Stimulated activated CD4-positive, alpha-beta T cell treated with anti-CD3 and anti-CD28 coated beads, Interleukin-1b, Interleukin-23, amount 100 ng/mL, for 1 hour (primary cell): ENCODE data around the gene PLA2G6.
"Not testable (repeated sequence)": the region's sequence is repeated elsewhere in the genome, so short reads cannot be mapped to it uniquely, and the experiment has no call there.

ENCODE experiments used
- DNase-seq, 2 donors: peaks; one replicate each; pipeline ENCODE4 v3.0.0-alpha.2; 2020; ENCODE audit warnings: low read depth in 2 of 2

The PLA2G6 gene

DNA sequence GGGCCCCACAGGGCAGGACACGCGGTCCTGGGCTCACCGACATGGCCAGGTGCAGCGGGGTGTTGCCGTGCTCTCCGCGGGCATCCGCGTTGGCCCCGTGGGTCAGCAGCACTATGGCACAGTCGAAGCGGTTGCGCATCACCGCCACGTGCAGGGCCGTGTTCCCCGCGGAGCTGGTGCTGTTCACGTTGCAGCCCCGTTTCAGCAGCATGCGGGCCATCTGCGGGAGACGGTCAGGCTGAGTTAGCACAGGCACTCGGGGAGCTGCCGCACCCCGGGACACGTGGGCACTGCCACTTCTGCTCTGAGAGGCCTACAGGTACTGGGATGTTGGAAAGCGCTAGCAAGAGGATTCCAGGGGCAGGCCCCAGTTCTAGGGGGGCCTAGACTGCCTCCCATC lies 48.8 kb downstream of the PLA2G6 start:
- no peak for DNase-seq

DNA sequence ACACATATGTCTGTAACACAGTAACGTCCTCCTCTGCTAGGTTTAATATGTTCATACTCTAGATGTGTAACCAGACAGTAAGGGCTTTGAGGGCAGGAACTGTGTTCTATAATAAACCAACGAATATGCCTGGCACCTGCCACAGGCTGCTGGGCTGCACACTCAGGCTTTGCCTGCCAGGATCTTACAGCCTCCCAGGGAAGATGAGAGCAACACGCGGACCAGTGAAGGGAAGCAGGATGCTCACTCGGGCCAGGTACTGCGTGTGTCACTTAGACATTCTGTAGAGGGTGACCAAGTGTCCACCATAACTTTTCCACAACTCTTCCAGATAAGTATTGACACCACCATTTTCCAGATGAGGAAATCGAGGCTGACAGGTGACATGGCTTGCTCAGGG lies 49.5 kb downstream of the PLA2G6 start:
- DNase-seq: no peak

DNA sequence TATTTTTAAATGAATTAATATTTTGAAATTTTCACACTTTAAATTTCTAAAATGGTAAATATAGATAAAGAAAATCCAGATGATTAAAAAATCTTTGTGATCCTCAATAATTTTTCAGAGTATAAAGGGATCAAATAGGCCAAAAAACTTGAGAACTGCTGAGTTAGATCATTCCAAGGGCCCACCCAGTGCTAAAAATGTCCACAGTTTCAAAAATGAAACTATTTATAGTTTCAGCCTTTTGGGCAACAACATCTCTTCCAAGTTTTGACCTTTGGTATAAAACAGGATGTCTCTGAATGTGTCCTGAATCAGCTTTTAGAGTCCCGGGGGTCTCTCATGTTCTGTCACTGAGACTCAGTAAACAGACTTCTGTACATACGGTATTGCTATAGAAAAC lies 50.2 kb downstream of the PLA2G6 start:
- no peak for DNase-seq

DNA sequence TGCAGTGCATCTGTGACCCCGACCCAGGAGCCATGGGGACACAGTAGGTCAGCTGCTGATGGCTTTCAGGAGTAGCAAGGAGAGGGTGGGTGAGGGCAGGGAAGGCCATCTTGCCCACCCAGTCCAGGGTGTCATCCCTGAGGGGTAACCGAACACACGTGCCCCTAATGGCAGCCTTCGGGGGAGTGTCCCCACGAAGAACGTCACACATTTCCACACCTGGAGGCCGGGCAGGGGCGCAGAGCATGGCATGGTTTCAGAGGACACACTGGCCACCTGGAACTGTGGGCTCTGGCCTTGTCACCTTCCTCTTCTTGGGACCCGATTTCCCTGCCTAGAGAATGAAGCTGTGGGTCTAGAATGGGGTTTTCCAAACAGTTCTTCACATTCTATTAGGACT lies 51.8 kb downstream of the PLA2G6 start:
- no peak for DNase-seq

DNA sequence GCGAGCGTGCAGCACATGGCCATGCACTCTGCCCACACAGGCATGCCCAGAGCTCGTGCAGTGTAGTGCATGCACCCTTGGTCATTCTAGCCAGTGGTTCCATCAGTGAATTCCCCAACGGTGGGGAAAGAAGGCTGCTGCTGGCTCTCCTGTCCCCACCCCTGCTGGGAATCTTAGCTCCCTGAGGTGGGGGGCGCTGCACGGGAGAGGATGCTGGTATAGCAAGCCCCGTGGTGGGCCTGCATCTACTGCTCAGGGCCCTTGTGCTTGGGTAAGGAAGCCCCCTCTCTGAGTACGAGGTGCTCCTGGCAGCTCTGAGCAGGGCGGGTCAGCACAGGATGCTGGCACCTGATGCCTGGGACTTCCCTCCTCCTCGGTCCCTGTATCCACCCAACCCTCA lies 52.6 kb downstream of the PLA2G6 start:
- no peak for DNase-seq

DNA sequence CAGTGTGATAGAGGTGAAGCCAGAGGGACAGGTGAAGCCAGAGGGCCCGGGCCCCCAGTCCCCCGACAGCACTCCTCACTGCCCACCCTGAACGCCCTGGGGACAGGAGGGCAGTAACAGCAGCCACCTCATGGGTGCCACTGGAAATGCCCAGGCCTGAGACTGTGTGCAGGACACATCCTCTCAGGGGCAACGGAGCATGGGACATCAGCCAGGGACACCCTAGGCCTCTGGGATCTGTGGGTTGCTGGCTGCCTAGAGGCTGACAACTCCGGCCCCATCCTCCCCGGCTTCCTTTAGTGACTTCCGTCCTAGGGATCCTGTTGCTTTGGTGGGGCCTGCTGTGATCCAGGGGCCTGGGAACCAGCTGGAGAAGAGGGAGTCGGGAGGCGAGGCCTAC lies 53.8 kb downstream of the PLA2G6 start:
- DNase-seq: no peak

DNA sequence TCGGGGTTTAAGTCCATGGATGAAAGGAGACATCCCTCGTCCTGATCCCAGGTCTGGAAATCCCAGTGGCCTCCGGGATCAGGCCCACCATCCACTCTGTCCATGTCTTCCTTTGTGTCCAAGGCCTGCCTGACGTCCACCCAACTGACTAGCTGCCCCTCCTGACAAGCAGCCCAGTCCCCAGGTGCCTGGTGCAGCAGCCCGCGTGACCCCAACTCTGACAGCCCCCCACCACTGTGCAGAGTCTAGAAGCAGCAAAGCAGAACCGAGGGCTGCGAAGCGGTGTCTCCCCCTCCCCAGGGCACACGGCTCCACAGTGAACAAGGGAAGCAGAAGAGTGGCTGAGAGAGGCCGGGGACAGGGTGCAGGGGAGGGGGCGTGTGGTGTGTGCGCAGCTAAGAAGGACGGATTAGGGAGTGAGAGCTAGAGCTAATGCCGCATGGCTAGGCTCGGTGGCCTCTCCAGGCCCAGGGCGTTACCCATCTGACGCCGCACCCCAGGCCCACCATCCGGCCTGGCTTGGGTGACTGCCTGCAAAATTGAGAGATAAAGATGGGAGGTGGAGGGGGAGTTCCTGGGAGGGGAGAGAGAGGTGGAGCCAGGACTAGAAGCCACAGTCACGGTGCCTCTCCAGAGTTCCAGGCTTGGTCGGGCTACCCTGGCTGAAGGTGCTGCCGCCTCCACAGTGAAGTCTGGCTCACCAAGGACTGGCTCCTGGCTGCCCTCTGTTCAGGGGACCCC lies 54.5 kb downstream of the PLA2G6 start:
- DNase-seq: no peak

DNA sequence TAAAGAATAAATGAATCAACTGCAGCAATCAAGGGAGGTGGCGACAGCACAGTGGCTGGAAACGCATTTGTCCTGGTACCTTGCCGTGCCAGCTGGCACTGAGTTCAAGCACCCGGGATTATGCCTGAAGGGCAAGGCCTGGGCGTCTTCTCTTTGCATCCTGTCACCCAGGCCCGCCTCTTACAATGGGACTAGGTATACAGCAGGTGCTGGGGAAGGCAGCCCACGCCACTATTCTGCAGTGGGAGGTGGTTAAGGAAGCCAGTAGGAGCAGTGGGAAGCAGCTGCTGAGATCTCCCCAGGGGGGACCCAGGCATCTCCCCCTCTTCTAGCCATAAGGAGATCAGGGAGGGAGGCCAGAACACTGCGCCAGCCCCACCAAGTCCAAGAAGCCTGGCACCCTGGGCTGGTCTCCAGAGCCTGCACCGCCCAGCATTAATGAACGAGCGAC lies 55.9 kb downstream of the PLA2G6 start:
- DNase-seq: no peak

DNA sequence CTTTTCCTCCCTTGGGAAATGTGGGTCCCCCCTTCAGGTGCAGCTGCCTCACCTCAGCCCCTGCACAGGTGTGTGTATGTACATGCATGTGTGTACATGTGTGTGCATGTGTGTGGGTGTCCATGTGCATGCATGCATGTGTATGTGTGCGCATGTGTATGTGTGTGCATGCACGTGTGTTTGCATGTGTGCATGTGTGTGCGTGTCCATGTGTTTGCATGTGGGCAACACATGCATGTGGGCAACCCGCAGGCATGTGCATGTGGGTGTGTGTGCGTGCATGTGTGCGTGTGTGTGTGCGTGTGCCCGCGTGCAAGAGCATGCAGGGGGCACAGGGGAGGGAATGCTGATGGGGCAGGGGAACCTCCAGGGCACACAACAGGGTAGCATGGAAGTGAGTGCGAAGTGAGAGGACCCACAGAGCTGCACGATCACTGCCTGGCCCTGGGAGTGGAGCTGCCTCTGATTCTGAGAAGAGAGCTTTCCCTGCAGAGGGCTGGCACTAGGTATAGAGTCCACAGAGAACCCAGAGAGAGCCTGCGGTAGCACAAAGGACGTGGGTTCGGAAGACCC lies 56.5 kb downstream of the PLA2G6 start:
- DNase-seq: no peak

DNA sequence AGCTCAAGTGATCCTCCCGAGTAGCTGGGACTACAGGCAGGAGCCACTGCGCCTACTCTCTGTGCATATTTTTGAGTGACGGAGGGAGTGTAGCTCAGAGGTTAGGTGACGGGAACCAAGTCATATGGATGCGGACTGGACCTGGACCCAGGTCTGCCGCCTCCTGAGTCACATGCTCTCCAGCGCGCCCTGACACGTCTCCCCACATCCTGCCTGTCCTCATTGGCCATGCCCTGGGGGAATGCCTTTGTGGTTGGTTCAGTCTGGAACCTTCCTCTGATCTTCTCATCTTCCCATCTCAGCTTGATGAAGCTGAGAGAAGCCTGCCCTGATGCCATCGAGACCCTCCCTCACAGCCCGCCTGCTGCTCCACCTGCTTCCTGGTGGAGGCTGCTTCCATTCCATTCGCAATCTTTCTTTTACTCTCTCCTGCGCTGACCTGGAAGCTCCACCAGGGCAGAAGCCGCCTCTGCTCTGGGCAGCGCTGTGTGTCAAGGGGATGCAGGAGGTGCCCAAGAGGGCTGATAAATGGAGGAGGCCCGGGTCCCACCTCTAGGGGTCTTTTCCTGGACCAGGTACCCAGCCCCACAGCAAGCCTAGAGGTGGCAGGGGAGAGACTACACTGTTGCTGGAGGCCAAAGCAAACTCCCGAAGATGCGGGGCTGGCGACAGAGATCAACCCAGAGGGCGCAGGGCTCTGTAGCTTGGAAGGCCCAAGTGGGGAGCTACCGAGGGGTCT lies 57.2 kb downstream of the PLA2G6 start:
- no peak for DNase-seq

DNA sequence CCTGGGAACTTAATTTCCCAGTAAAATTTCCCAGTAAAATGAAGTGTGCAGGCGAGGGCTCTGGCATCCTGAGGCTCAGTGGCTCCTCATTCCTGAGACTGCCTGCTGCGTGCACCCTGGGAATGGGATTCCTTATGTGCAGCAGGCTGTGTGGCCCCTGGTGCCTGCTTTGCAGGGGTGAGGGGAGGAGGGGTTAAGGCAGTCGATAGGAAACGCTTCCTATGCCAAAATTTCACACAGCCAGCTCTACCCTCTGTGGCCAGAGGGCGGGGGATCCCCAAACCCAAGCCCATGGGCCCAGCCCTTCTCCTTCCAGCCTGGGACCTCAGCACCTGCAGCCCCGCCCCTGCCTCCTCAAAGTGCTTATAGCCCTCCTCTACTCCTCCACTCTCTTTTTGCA lies 59.0 kb downstream of the PLA2G6 start:
- DNase-seq: no peak

DNA sequence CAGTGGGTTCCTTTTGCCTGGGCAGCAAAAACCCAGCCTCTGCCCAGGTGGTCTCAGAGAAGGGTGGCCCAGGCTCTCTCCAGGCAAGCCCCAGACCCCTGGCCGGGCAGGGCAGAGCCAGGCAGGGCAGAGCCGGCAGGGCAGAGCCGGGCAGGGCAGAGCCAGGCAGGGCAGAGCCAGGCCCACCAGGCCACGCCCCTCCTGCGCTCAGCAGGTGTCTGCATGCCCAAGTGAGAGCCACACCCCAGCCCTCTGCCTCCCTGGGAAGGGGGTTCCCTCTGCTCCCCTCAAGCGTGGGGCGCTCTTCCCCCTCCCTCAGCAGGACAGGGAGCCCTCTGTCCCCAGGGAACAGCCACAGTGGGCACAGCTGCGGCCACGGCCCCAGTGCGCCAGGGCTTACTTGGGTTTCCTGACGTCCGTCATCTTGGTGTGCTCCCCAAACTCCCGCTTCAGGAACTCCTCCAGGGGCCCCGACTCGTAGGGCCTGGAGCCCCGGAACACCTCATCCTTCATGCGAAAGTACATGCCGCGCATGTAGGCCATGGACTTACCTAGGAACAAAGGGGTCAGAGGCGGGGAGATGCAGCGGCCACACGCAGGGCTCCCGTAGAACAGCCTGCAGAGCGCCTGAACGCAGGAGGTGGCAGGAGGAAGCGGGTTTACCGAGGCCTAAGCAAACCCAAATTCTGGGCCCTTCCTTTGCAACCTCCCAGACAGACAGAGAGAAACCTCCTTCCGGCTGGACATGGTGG lies 61.1 kb downstream of the PLA2G6 start:
- no peak for DNase-seq

DNA sequence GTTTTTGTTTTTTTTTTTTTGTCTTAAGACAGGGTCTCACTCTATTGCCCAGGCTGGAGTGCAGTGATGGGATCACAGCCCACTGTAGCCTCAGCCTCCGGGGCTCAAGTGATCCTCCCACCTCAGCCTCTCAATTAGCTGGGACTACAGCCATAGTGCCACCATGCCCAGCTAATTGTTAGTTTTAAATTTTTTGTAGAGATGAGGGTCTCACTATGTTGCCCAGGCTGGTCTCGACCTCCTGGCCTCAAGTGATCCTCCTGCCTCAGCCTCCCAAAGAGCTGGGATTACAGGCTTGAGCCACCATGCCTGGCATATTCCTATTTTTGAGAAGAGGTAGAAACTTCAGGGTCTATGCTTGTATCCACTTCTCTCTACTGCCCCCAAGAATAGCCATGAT lies 62.9 kb downstream of the PLA2G6 start:
- DNase-seq: not testable (repeated sequence)

DNA sequence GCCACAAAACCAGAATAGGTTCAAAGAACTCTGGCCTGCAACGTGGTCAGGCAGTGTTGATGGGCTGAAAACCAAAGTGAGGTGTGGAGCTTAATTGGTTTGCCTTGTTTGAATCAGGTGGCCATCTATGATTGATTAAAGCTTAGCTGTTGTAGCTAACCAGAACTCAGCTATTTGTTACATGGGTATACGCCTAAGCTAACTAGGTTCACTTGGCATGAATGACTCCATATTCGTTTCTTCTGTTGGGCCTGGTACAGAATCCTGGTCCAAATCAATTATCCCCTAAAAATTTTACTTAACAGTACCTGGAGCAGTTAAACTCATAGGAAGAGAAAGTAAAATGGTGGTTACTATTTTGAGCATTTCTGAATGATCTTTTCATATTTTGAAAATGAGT lies 63.4 kb downstream of the PLA2G6 start:
- no peak for DNase-seq

DNA sequence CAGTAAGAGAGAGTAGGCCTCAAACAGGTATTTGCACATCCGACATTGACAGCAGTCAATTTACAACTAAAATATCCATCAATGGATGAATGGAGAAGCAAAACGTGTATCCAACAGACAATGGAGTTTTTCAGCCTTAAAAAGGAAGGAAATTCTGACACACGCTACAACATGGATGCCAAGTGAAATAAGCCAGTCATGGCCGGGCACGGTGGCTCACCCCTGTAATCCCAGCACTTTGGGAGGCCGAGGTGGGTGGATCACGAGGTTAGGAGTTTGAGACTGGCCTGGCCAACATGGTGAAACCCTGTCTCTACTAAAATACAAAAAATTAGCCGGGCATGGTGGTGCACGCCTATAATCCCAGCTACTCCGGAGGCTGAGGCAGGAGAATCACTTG lies 64.1 kb downstream of the PLA2G6 start:
- DNase-seq: not testable (repeated sequence)

DNA sequence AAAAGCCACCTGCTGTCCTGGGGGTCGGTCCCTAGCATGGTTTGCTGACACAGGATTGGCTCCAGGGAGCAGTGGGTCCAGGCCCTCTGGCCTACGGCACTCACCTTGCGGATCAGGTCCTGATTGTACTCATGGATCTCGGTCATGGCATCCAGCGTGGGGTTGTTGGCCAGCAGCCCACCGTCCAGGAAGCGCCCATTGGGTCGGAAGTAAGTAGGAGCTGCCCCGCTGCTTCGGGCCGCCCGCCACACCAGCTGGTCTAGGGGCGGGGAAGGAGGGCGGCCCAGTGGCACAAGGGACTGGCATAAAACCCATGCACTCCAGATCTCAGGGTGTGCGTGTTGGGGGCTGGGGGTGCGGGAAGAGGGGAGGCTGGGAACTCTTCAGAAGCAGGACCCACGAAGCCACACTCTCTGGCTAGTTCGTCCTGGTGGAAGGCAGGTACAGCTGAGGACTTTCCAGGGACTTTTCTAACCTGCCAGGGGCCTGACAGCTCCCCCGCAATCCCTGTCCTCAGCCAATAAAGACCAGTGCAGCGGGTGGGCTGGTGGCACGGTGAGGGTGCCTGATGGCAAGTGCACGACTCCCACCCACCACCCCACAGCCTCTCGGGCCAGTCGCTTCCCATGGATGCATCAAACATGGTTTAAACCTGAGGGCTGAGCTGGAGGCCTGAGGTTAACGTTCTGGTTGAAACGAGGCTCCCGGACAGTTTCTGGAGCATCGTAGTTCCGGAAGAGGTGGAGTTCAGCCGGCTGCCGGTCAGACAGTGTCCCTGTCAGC lies 66.0 kb downstream of the PLA2G6 start:
- DNase-seq: no peak

DNA sequence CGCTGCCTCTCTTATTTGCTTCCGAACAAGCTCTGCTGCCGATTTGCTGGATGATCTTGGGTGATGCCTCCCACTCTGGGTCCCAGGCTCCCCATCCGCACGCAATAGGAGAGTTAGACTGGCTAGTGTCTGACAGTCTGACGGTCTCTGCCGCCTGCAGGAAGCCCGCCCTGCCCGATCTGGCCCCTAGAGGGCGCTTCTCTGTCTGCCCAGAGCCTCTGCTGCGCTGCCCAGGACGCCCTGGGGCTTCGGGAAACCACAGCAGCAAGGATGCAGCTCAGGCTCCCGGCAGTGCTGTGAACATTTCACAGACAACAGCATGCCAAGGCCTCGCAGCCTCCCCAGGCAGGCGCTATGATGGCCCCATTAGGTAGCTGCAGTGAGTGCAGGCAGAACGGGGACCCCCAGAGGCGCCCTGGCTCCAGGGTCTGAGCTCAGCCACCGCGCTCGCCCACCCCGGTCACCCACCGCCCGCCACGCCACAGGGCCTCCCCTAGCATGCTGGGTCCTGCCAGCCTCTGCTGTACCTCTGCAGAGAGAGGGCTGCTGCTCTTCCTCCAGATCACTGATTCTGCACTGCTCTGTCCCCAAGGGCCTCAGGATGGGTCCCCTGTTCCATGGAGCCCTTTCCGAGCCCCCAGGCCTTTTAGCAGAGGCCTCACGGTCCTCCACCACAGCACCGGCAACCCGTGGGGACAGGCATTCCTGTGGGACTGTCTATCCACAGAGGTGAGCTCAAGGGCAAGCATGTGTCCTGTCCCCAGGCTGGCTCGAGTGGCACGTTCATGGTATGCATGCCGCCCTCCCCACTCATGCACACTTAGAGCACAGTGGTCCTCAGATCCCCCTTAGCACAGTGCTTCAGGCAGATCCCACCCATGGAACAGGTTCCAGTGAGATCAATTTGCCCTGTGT lies 66.9 kb downstream of the PLA2G6 start:
- peak; percentile 47 to 68 for DNase-seq

DNA sequence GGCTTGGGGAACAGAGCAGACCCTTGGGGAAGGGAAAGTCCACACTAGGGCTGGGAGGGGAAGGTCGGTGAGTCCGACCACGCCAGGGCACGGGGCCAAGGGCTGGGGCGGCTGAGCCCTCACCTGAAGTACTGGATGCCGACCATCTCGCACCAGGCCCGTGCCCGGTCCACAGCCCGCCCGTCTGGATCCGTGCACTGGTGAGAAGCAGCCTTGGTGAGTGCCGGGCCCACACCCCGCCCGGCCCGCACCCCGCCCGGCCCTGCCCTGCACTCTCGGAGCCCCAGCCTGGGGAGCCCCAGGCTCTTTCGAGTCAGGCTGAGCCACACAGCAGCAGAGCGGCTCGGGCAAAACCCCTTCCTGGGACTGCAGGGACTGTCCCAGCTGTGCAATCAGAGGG lies 69.2 kb downstream of the PLA2G6 start:
- DNase-seq: no peak

DNA sequence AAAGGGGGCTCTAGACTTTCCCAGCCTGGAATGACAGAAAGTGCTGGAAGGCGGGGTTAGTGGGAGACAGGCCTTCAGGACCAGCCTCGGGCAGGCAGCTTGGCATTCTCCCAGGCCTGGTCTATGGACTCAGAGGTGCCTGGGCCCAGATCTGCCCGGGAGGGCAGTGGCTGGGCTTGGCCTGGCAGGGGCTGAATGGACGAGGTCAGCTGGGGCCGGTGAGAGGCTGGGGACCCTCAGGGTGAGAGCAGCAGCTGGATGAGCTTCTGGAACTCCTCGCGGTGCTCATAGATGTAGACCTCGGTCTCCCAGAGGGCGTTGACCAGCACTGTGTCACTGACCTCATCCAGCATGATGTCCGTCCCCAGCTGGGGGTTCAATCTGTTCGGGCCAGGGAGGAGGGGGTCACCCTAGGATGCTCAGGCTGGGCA lies 69.7 kb downstream of the PLA2G6 start:
- no peak for DNase-seq
